AG09309 (cell line): ENCODE data around the gene TTYH2.

ENCODE experiments used
- DNase-seq: peaks from one replicate; pipeline ENCODE4 v3.0.0-alpha.2; 2010; ENCODE audit warnings: low read depth
- H3K4me3 ChIP-seq: 2 replicates; pipeline ENCODE4 v1.5.1; 2011; ENCODE audit warnings: mild to moderate bottlenecking, low read depth, low read length, moderate library complexity; ENCODE audit not compliant: control insufficient read depth
- TF ChIP-seq, protein P1 (sequence below): IDR thresholded peaks from 2 replicates; pipeline ENCODE4 v1.5.1; 2011; ENCODE audit warnings: mild to moderate bottlenecking, low read depth, low read length, inconsistent platforms; ENCODE audit not compliant: insufficient read depth, control insufficient read depth; ENCODE audit errors: missing control alignments

Gene TTYH2

DNA sequence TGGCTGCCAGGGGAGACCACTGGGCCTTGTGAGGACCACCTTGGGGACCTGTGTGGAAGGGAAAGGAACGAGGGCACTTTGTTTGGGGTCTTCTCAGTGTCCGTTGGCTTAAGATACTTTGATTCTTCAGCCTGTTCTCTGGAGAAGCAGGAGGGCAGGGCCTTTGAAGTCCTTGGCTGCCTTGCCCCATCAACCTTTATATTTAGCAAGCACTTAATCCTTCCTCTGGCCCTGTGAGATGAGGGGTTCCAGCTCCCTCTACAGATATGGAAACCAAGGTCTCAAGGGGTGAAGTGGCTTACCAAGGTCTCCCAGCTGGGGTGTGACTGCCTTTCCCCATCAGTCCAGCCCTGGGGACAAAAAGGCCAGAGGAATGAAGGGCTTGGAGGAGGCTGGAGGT lies 28.5 kb downstream of the TTYH2 start:
- no peak overlapping the region for H3K4me3 ChIP-seq
- TF ChIP-seq, protein P1, sequence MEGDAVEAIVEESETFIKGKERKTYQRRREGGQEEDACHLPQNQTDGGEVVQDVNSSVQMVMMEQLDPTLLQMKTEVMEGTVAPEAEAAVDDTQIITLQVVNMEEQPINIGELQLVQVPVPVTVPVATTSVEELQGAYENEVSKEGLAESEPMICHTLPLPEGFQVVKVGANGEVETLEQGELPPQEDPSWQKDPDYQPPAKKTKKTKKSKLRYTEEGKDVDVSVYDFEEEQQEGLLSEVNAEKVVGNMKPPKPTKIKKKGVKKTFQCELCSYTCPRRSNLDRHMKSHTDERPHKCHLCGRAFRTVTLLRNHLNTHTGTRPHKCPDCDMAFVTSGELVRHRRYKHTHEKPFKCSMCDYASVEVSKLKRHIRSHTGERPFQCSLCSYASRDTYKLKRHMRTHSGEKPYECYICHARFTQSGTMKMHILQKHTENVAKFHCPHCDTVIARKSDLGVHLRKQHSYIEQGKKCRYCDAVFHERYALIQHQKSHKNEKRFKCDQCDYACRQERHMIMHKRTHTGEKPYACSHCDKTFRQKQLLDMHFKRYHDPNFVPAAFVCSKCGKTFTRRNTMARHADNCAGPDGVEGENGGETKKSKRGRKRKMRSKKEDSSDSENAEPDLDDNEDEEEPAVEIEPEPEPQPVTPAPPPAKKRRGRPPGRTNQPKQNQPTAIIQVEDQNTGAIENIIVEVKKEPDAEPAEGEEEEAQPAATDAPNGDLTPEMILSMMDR, result no peak
- DNase-seq, result no peak

- DNase-seq, result no peak
- no peak overlapping the region for H3K4me3 ChIP-seq
- TF ChIP-seq, protein P1, result no peak
Observed at GRCh38 chr17:74243013-74243755, 29.8 kb downstream of the TTYH2 start.

DNA sequence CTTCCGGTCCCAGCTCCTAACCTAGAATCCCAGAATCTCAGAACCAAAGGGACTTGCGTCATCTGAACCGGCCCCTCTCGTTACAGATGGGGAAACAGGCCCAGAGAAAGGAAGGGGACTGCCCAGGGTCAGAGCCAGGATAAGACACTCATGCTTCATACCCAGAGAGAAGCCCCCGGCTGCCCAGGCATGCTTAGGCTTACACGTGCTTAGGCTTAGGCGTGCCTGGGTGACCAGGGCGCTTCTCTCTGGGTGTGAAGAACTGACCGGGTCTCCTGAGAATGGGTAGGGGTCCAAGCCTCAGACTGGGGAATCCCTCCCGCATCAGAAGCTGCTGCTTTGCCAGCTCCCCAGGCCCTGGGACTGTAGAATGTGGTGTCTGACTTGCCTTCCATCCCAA lies 30.8 kb downstream of the TTYH2 start:
- TF ChIP-seq, protein P1, result no peak
- no peak overlapping the region for H3K4me3 ChIP-seq
- DNase-seq, result no peak

- H3K4me3 ChIP-seq, result no peak overlapping the region
- DNase-seq, result no peak
- TF ChIP-seq, protein P1, result no peak
Observed at GRCh38 chr17:74244548-74244947, 31.2 kb downstream of the TTYH2 start.

GRCh38 chr17:74245145-74245831 lies 31.9 kb downstream of the TTYH2 start:
- TF ChIP-seq, protein P1, result no peak
- no peak overlapping the region for H3K4me3 ChIP-seq
- no peak for DNase-seq

GRCh38 chr17:74245871-74246270 lies 32.5 kb downstream of the TTYH2 start:
- no peak for DNase-seq
- H3K4me3 ChIP-seq, result no peak overlapping the region
- TF ChIP-seq, protein P1, result no peak
